ENCODE data around the gene PLIN4. TPM values are rescaled to one million over a fixed set of nuclear protein-coding genes. Genes with fewer than 3 reads are reported as not detected.

The PLIN4 gene
- total and polyA plus RNA-seq, 2 experiments from 2014 or later, result 0.08 TPM; not detected in 1

- no peak overlapping the region for H2AFZ ChIP-seq
- H3K27me3 ChIP-seq (replicated peaks; ENCODE audit: insufficient read depth), result no peaks in the 10 kb centered on the region
- H3F3A ChIP-seq (ENCODE audit: insufficient read depth), result no peaks in the 10 kb centered on the region
- H3K4me2 ChIP-seq (ENCODE audit: unreplicated experiment), result no peak overlapping the region
- H3K9me3 ChIP-seq (ENCODE audit: low read depth), result no peaks in the 10 kb centered on the region
- no peaks in the 10 kb centered on the region for H4K20me1 ChIP-seq (ENCODE audit: insufficient read depth)
- H3K4me3 ChIP-seq, result no peak overlapping the region
- no peaks in the 10 kb centered on the region for H3K36me3 ChIP-seq (ENCODE audit: low read depth)
- no peak overlapping the region for H3K27ac ChIP-seq
- no peak for DNase-seq
- TF ChIP-seq EZH2 (IDR thresholded peaks at IDR 0.05; ENCODE audit: insufficient read depth, poor library complexity, severe bottlenecking) (no peak), EZH2phosphoT487 (IDR thresholded peaks at IDR 0.05; ENCODE audit: insufficient read depth, low read depth) (no peak)
- H3K9ac ChIP-seq, result no peak overlapping the region
- H3K79me2 ChIP-seq (ENCODE audit: insufficient read depth), result no peaks in the 10 kb centered on the region
- in situ Hi-C loops (cut with MboI), result no loop called here
- H3K4me1 ChIP-seq (ENCODE audit: insufficient read depth), result no peaks in the 10 kb centered on the region
- no peaks in the 10 kb centered on the region for H3K9me2 ChIP-seq (ENCODE audit: insufficient read depth)
- 60 to 61% methylated on average over 5 of the region's 5 CpGs for WGBS, 2 experiments (ENCODE audit: low coverage in 1 of 2, low lambda C conversion rate in 2 of 2, missing lambda C conversion rate in 2 of 2)
Measured at GRCh38 chr19:4521888-4522242, 3.6 kb upstream of the PLIN4 start.

DNA sequence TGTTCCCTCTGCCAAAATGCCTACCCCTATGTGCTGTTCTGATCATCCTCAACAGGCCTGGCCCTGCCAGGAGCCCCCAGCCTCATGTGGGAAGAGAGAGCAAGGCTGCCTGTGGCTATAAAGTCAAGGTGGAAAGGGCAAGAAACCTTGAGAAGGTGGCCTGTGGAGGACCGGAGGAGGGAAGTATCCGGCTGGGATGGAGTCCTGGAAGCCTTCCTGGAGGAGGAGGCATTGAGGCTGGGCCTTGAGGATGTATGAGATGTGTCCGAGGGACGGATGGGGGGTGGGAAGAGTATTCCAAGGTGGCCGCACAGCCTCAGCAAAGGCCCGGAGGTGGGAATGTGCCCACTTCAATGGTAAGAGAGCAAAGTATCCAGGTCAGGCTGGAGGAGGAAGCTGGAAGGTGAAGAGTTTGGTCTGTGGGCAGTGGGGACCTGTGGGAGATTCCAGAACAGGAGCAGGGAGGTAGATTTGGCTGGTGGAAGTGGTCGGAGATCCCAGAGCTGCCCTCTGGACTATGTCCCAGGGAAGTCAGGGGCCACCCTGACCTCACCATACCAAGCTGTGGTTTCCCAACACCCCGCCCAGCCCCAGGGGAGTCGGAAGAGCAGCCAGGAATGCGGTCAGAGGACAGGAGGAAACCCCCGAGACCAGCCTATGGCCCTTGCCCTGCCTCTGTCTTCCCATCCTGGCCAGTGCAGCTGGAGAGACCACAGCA, 3.0 kb upstream of the PLIN4 start:
- Histone ChIP-seq H3K4me2 (ENCODE audit: unreplicated experiment) (no peak overlapping the region), H3K9me3 (ENCODE audit: low read depth) (no peaks in the 10 kb centered on the region), H3K9me2 (ENCODE audit: insufficient read depth) (no peaks in the 10 kb centered on the region), H3K27ac (no peak overlapping the region), H3K79me2 (ENCODE audit: insufficient read depth) (no peaks in the 10 kb centered on the region), H3F3A (ENCODE audit: insufficient read depth) (no peaks in the 10 kb centered on the region), H4K20me1 (ENCODE audit: insufficient read depth) (no peaks in the 10 kb centered on the region), H3K9ac (no peak overlapping the region), H3K4me1 (ENCODE audit: insufficient read depth) (no peaks in the 10 kb centered on the region), H3K27me3 (replicated peaks; ENCODE audit: insufficient read depth) (no peaks in the 10 kb centered on the region), H2AFZ (no peak overlapping the region), H3K36me3 (ENCODE audit: low read depth) (no peaks in the 10 kb centered on the region), H3K4me3 (no peak overlapping the region)
- WGBS, 2 experiments (ENCODE audit: low coverage in 1 of 2, low lambda C conversion rate in 2 of 2, missing lambda C conversion rate in 2 of 2), result 50% methylated on average over 8 to 11 of the region's 11 CpGs
- no peak for TF ChIP-seq EZH2 (IDR thresholded peaks at IDR 0.05; ENCODE audit: insufficient read depth, poor library complexity, severe bottlenecking)
- DNase-seq, result no peak
- in situ Hi-C loops (cut with MboI), result no loop called here

- no peak overlapping the region for H2AFZ ChIP-seq
- 23 to 26% methylated on average over 9 of the region's 9 CpGs for WGBS, 2 experiments (ENCODE audit: low coverage in 1 of 2, low lambda C conversion rate in 2 of 2, missing lambda C conversion rate in 2 of 2)
- no peaks in the 10 kb centered on the region for H3K27me3 ChIP-seq (replicated peaks; ENCODE audit: insufficient read depth)
- DNase-seq, result peak; percentile 21
- no peaks in the 10 kb centered on the region for H3F3A ChIP-seq (ENCODE audit: insufficient read depth)
- in situ Hi-C loops (cut with MboI), result no loop called here
- H3K4me3 ChIP-seq, result no peak overlapping the region
- no peak overlapping the region for H3K27ac ChIP-seq
- no peak overlapping the region for H3K9ac ChIP-seq
- no peaks in the 10 kb centered on the region for H4K20me1 ChIP-seq (ENCODE audit: insufficient read depth)
- H3K9me2 ChIP-seq (ENCODE audit: insufficient read depth), result no peaks in the 10 kb centered on the region
- H3K79me2 ChIP-seq (ENCODE audit: insufficient read depth), result no peaks in the 10 kb centered on the region
- no peaks in the 10 kb centered on the region for H3K4me1 ChIP-seq (ENCODE audit: insufficient read depth)
- H3K36me3 ChIP-seq (ENCODE audit: low read depth), result no peaks in the 10 kb centered on the region
- H3K4me2 ChIP-seq (ENCODE audit: unreplicated experiment), result no peak overlapping the region
- TF ChIP-seq EZH2 (IDR thresholded peaks at IDR 0.05; ENCODE audit: insufficient read depth, poor library complexity, severe bottlenecking) (no peak), EZH2phosphoT487 (IDR thresholded peaks at IDR 0.05; ENCODE audit: insufficient read depth, low read depth) (no peak)
- H3K9me3 ChIP-seq (ENCODE audit: low read depth), result no peaks in the 10 kb centered on the region
Measured at GRCh38 chr19:4519521-4520277, 1.4 kb upstream of the PLIN4 start.

DNA sequence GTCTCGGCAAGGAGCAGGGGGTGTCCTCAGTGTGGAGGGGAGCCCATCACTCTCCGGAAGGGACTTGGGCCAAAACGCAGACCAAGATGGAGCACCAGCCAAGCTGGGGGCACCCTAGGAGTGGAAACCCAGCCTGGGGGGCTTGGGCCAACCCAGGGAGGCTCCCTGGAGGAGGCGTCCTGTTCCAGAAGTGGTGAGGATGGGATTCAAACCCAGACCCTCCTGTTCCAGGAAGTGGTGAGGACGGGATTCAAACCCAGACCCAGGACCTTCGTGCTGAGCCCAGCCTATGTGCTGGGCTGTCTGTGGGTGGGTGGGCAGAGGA, 848 bp upstream of the PLIN4 start:
- no peaks in the 10 kb centered on the region for H3K36me3 ChIP-seq (ENCODE audit: low read depth)
- H3K4me1 ChIP-seq (ENCODE audit: insufficient read depth), result no peaks in the 10 kb centered on the region
- WGBS, 2 experiments (ENCODE audit: low coverage in 1 of 2, low lambda C conversion rate in 2 of 2, missing lambda C conversion rate in 2 of 2), result 55 to 60% methylated on average over 6 of the region's 6 CpGs
- H3K27ac ChIP-seq, result no peak overlapping the region
- in situ Hi-C loops (cut with MboI), result no loop called here
- DNase-seq, result no peak
- H3K9ac ChIP-seq, result no peak overlapping the region
- no peak overlapping the region for H2AFZ ChIP-seq
- no peaks in the 10 kb centered on the region for H3K9me2 ChIP-seq (ENCODE audit: insufficient read depth)
- no peaks in the 10 kb centered on the region for H3K9me3 ChIP-seq (ENCODE audit: low read depth)
- H3K27me3 ChIP-seq (replicated peaks; ENCODE audit: insufficient read depth), result no peaks in the 10 kb centered on the region
- TF ChIP-seq EZH2 (IDR thresholded peaks at IDR 0.05; ENCODE audit: insufficient read depth, poor library complexity, severe bottlenecking), result no peak
- TF ChIP-seq EZH2phosphoT487 (IDR thresholded peaks at IDR 0.05; ENCODE audit: insufficient read depth, low read depth), result no peak
- no peak overlapping the region for H3K4me2 ChIP-seq (ENCODE audit: unreplicated experiment)
- H3F3A ChIP-seq (ENCODE audit: insufficient read depth), result no peaks in the 10 kb centered on the region
- H3K4me3 ChIP-seq, result no peak overlapping the region
- no peaks in the 10 kb centered on the region for H3K79me2 ChIP-seq (ENCODE audit: insufficient read depth)
- no peaks in the 10 kb centered on the region for H4K20me1 ChIP-seq (ENCODE audit: insufficient read depth)
